ENCODE measurements around the gene S100A6.
"Not testable (repeated sequence)": the region's sequence is repeated elsewhere in the genome, so short reads cannot be mapped to it uniquely, and the experiment has no call there.

Gene S100A6

GRCh38 chr1:153535242-153536011 lies at the start of gene S100A6:
Gene S100A6 (minus strand): TSS chr1:153535991. CDS start chr1:153535339, 652 bp downstream.
- no peak for DNase-seq (ENCODE audit: low spot score)

- no peak for DNase-seq (ENCODE audit: low spot score)
Measured at GRCh38 chr1:153585006-153585405, 49.2 kb upstream of the S100A6 start.

GRCh38 chr1:153583976-153584375 lies 48.2 kb upstream of the S100A6 start:
- no peak for DNase-seq (ENCODE audit: low spot score)

- DNase-seq (ENCODE audit: low spot score), result not testable (repeated sequence)
Measured at GRCh38 chr1:153583514-153583913, 47.7 kb upstream of the S100A6 start.

GRCh38 chr1:153582836-153583235 lies 47.0 kb upstream of the S100A6 start:
- not testable (repeated sequence) for DNase-seq (ENCODE audit: low spot score)

GRCh38 chr1:153578936-153579335 lies 43.1 kb upstream of the S100A6 start:
- no peak for DNase-seq (ENCODE audit: low spot score)

GRCh38 chr1:153578490-153578889 lies 42.7 kb upstream of the S100A6 start:
- DNase-seq (ENCODE audit: low spot score), result no peak

GRCh38 chr1:153577624-153578051 lies 41.8 kb upstream of the S100A6 start:
- DNase-seq (ENCODE audit: low spot score), result no peak

GRCh38 chr1:153577138-153577537 lies 41.3 kb upstream of the S100A6 start:
- no peak for DNase-seq (ENCODE audit: low spot score)

- not testable (repeated sequence) for DNase-seq (ENCODE audit: low spot score)
Measured at GRCh38 chr1:153575497-153575896, 39.7 kb upstream of the S100A6 start.

- DNase-seq (ENCODE audit: low spot score), result not testable (repeated sequence)
Measured at GRCh38 chr1:153575081-153575491, 39.3 kb upstream of the S100A6 start.

- DNase-seq (ENCODE audit: low spot score), result no peak
Measured at GRCh38 chr1:153573351-153573750, 37.6 kb upstream of the S100A6 start.

- peak; percentile 88 for DNase-seq (ENCODE audit: low spot score)
Measured at GRCh38 chr1:153572569-153573015, 36.8 kb upstream of the S100A6 start.

GRCh38 chr1:153571706-153572105 lies 35.9 kb upstream of the S100A6 start:
- no peak for DNase-seq (ENCODE audit: low spot score)

GRCh38 chr1:153570874-153571273 lies 35.1 kb upstream of the S100A6 start:
- DNase-seq (ENCODE audit: low spot score), result no peak

GRCh38 chr1:153569465-153569864 lies 33.7 kb upstream of the S100A6 start:
- DNase-seq (ENCODE audit: low spot score), result no peak

- DNase-seq (ENCODE audit: low spot score), result peak; percentile 93
Measured at GRCh38 chr1:153568367-153569099, 32.7 kb upstream of the S100A6 start.

GRCh38 chr1:153567621-153568366 lies 32.0 kb upstream of the S100A6 start:
- peak; percentile 89 for DNase-seq (ENCODE audit: low spot score)

- DNase-seq (ENCODE audit: low spot score), result peak; percentile 99
Measured at GRCh38 chr1:153566414-153567371, 30.9 kb upstream of the S100A6 start.

- DNase-seq (ENCODE audit: low spot score), result peak; percentile 84
Measured at GRCh38 chr1:153565529-153566374, 30.0 kb upstream of the S100A6 start, which contains the start of gene S100A2. Gene S100A2 (minus strand): TSS chr1:153565844. CDS start chr1:153563877, 1,967 bp downstream.

Measured in COLO829 (cell line).